T-cell (primary cell): ENCODE data around the gene PIP5K1B. TPM values are rescaled to one million over a fixed set of nuclear protein-coding genes. Genes with fewer than 3 reads are reported as not detected.

Experiments used
- ATAC-seq, 4 experiments: fragments of 200-7000 bp in 3 of 4; fragments of 150-1000 bp in 1 of 4; cut with Tn5 transposase; replicated peaks in 1 of 4; 1 replicate in 3 of 4; 2 replicates in 1 of 4; pipeline ENCODE4 v1.10.0; 2021; ENCODE audit warnings: moderate library complexity in 3 of 4, mild to moderate bottlenecking in 2 of 4, moderate number of reproducible peaks in 1 of 4
- CTCF ChIA-PET, 2 donors: fragments of 300-600 bp; sonication (Branson Sonifier 250); formaldehyde crosslinking; loops; one replicate each; lab custom pipeline; 2022; ENCODE audit warnings: antibody characterized with exemption in 2 of 2; lab: Charles Lee
- POLR2A ChIA-PET, 2 donors: fragments of 300-600 bp; sonication (Branson Sonifier 250); formaldehyde crosslinking; loops; one replicate each; lab custom pipeline; 2022; ENCODE audit warnings: antibody characterized with exemption in 2 of 2; lab: Charles Lee
- DNase-seq, 35 experiments: peaks; one replicate each; pipeline versions ENCODE4 v3.0.0 to v3.0.0-alpha.2; 2013 to 2023
- H3K27ac ChIP-seq: one replicate; pipeline ENCODE4 v1.5.1; 2013; ENCODE audit warnings: low read length
- H3K27me3 ChIP-seq, 2 experiments: replicated peaks in 1 of 2; 1 replicate in 1 of 2; 2 replicates in 1 of 2; pipeline versions ENCODE4 v1.6.1 to v1.7.0; 2013; ENCODE audit warnings: low read length in 1 of 2, mixed read lengths in 1 of 2; ENCODE audit not compliant: control insufficient read depth in 2 of 2, insufficient read depth in 2 of 2; ENCODE audit errors: extremely low read depth in 1 of 2
- H3K36me3 ChIP-seq, 2 donors: 1 replicate in 1 of 2; 2 replicates in 1 of 2; pipeline versions ENCODE4 v1.6.1 to v1.7.0; 2013; ENCODE audit warnings: low read length in 1 of 2; ENCODE audit not compliant: control insufficient read depth in 2 of 2, insufficient read depth in 1 of 2; ENCODE audit errors: extremely low read depth in 1 of 2
- H3K4me1 ChIP-seq, 2 experiments: 1 replicate in 1 of 2; 2 replicates in 1 of 2; pipeline versions ENCODE4 v1.6.1 to v1.7.0; 2013; ENCODE audit warnings: low read length in 2 of 2, mixed read lengths in 1 of 2; ENCODE audit not compliant: insufficient read depth in 2 of 2, control insufficient read depth in 1 of 2; ENCODE audit errors: extremely low read depth in 1 of 2
- H3K4me3 ChIP-seq, 2 donors: 1 replicate in 1 of 2; 2 replicates in 1 of 2; pipeline versions ENCODE4 v1.5.1 to v1.7.0; 2013; ENCODE audit warnings: mild to moderate bottlenecking in 2 of 2, low read length in 1 of 2, moderate library complexity in 1 of 2; ENCODE audit not compliant: control insufficient read depth in 1 of 2; ENCODE audit errors: extremely low read depth in 1 of 2
- H3K9me3 ChIP-seq: 2 replicates; pipeline ENCODE4 v1.7.0; 2013
- H3K27ac Mint-ChIP-seq, 2 donors: one replicate each; pipeline ENCODE4 v1.8.0; 2020 to 2021; ENCODE audit warnings: mild to moderate bottlenecking in 2 of 2, mixed read lengths in 2 of 2
- H3K27me3 Mint-ChIP-seq, 2 donors: one replicate each; pipeline ENCODE4 v1.8.0; 2021 to 2022; ENCODE audit warnings: mixed read lengths in 2 of 2
- H3K36me3 Mint-ChIP-seq: one replicate; pipeline ENCODE4 v1.8.0; 2021; ENCODE audit warnings: mixed read lengths
- H3K4me1 Mint-ChIP-seq, 3 donors: one replicate each; pipeline ENCODE4 v1.8.0; 2020 to 2022; ENCODE audit warnings: mixed read lengths in 3 of 3, mild to moderate bottlenecking in 1 of 3
- H3K4me3 Mint-ChIP-seq, 3 donors: one replicate each; pipeline ENCODE4 v1.8.0; 2020 to 2022; ENCODE audit warnings: mild to moderate bottlenecking in 3 of 3, mixed read lengths in 3 of 3, moderate library complexity in 3 of 3
- H3K9me3 Mint-ChIP-seq, 3 donors: one replicate each; pipeline ENCODE4 v1.8.0; 2020 to 2022; ENCODE audit warnings: mixed read lengths in 3 of 3
- WGBS: methylation state at CpG from one replicate; pipeline ENCODE4 v1.1.5; 2013; ENCODE audit warnings: missing lambda C conversion rate; ENCODE audit not compliant: insufficient coverage; 5-methylcytosine and 5-hydroxymethylcytosine counted together
- total RNA-seq, 35 experiments: library from RNA in 6 of 35; stranded (reverse) in 6 of 35; fragments of 120-200 nt in 1 of 35; gene quantifications; one replicate each; pipeline versions ENCODE4 v1.2.1 to v1.2.4 and lab custom pipeline; 2013 to 2026

PIP5K1B gene
- total RNA-seq, 5 donors from 2014 or later (not counting 1 experiment from before 2014, with no cell fraction given) = 0.29 to 1.8 (median 0.95) TPM

DNA sequence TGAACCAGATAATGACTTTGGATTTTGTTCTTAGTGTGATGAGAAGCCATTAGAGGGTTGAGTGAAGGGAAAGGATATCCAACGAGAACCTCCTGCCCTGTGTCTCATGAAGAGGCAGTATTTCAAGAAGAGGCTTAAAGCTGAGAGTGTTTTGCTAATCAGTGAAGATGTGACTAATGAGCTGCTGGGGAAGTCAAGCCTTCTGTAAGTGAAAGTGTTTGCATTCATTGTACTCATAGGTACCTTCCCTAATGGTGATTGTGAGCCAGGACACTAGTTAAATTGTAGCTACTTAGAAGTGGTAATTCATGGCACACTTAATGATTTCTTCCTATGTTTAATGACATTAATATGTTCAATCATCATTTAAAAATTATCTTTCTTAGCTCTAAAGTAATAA lies 23.7 kb downstream of the PIP5K1B start:
- H3K27me3 Mint-ChIP-seq = peaks cover 25 to 47% of the 10 kb centered on the region in 2 donors
- H3K9me3 Mint-ChIP-seq = peaks cover 0 to 1% (median 0%) of the 10 kb centered on the region in 3 donors
- H3K4me3 ChIP-seq = no peak overlapping the region
- H3K27ac Mint-ChIP-seq = no peak overlapping the region
- no peak for DNase-seq
- no peaks in the 10 kb centered on the region for H3K4me1 Mint-ChIP-seq
- POLR2A ChIA-PET = no interaction called here
- H3K27me3 ChIP-seq = peaks cover 0 to 2% of the 10 kb centered on the region in 2 experiments
- no peak overlapping the region for H3K27ac ChIP-seq
- no peaks in the 10 kb centered on the region for H3K4me1 ChIP-seq
- no peaks in the 10 kb centered on the region for H3K36me3 Mint-ChIP-seq
- H3K4me3 Mint-ChIP-seq = no peak overlapping the region
- no peak for ATAC-seq
- WGBS = 67% methylated on average over 1 of the region's 1 CpG
- H3K36me3 ChIP-seq = no peaks in the 10 kb centered on the region
- H3K9me3 ChIP-seq = no peaks in the 10 kb centered on the region
- CTCF ChIA-PET = no interaction called here

DNA sequence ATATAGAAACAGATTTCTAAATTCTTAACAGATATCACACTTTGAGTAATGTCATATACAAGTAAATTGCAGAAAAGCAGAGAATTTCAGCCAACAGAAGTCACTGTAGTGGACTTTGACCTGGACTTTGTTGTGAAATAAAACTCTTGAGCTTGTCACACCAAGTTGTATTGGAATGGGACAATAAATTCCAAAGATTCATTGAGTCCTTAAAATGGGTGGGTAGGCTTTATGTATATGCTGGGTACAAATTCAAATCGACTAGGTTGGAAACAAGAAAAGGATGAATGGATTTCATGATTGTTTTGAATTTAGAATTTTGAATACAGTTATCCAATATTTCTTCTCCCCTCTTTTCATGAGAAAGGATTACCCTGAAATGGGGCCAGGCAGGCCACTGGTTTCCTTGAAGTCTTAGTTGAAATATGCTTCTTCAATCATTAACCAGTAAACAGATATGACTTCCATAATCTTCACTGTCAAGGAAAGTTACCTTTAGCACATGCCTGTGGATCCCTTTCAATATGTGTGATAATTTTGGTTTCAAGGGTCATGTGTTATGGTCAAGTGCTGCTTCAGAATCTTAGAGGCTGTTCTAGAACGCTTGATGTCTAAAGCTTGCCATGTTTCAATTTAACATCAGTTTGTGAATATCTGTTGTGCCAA lies 25.7 kb downstream of the PIP5K1B start:
- H3K9me3 Mint-ChIP-seq = no peaks in the 10 kb centered on the region

DNA sequence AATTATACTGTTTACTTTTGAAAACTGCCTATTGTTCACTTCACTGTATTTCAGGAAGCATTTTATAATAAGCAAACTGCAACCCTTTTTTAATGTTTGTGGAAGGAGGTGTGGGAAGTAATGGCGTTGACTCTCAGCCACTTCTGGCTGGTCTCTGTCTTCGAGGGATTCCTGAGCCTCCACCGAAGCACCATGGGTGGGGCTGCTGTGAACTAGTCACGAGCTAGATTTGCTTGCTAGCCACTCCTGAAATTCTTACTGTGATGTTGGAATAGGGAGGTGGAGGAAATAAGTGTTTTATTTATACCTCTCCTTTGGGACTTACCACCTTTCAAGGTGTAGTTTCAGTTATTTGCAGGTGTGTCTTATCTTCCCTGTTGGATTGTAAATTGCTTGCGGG lies 26.8 kb downstream of the PIP5K1B start:
- no peak for DNase-seq
- Histone ChIP-seq H3K4me3 (no peak overlapping the region), H3K4me1 (no peaks in the 10 kb centered on the region), H3K9me3 (no peaks in the 10 kb centered on the region), H3K36me3 (no peaks in the 10 kb centered on the region), H3K27ac (no peak overlapping the region), H3K27me3 (peaks cover 0 to 8% of the 10 kb centered on the region in 2 experiments)
- no peak for ATAC-seq
- Mint-ChIP-seq H3K27ac (no peak overlapping the region), H3K36me3 (no peaks in the 10 kb centered on the region), H3K9me3 (no peaks in the 10 kb centered on the region), H3K27me3 (peaks cover 22 to 49% of the 10 kb centered on the region in 2 donors), H3K4me1 (no peaks in the 10 kb centered on the region), H3K4me3 (no peak overlapping the region)
- WGBS = no CpG with 5 or more reads among the region's 5 CpGs
- POLR2A ChIA-PET = interaction anchor here in 1 of 2 donors (0.5 kb wide), 1 partner anchor 274 kb away, joined by 3 read pairs; no protein-coding TSS in a partner anchor
- CTCF ChIA-PET = no interaction called here

More for the DNA sequence above, 25.7 kb downstream of the PIP5K1B start:
- CTCF ChIA-PET = no interaction called here
- no peak overlapping the region for H3K27ac ChIP-seq
- no peaks in the 10 kb centered on the region for H3K9me3 ChIP-seq
- H3K36me3 Mint-ChIP-seq = no peaks in the 10 kb centered on the region
- peaks cover 0 to 6% of the 10 kb centered on the region in 2 experiments for H3K27me3 ChIP-seq
- no peak overlapping the region for H3K4me3 Mint-ChIP-seq
- ATAC-seq (no peak), DNase-seq (no peak)
- peaks cover 24 to 48% of the 10 kb centered on the region in 2 donors for H3K27me3 Mint-ChIP-seq
- no peaks in the 10 kb centered on the region for H3K36me3 ChIP-seq
- no peak overlapping the region for H3K4me3 ChIP-seq
- POLR2A ChIA-PET = no interaction called here
- no peaks in the 10 kb centered on the region for H3K4me1 ChIP-seq
- 78% methylated on average over 1 of the region's 2 CpGs for WGBS
- no peak overlapping the region for H3K27ac Mint-ChIP-seq
- no peaks in the 10 kb centered on the region for H3K4me1 Mint-ChIP-seq

DNA sequence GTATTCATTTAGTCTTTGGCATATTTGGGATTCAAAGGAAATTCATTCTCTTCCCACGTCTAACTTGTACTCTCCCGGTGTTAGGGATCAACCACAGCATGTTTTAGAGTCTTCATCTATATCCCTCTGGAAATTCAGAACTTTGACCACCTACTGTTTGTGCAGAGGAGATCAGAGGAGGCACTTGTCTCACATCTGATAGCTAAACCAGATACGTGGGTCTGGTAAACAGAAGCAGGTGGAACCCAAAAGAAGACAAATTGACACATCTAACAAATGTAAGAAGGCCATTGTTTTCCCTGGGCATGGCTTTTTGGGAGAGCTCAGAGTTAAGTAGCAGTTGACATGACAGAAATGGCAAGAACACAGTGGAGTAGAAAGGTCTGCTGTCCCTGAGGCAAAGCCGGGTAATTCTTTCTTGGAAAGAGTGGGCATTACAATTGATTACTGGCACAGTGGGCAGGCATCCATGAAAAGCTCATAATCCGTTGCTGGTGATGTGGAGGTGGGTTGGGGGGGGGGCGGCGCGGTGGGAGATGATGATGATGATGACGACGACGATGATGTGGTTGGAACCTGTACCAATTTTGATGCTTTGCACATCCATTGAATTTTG lies 27.5 kb downstream of the PIP5K1B start:
- H3K27me3 Mint-ChIP-seq = peaks cover 21 to 52% of the 10 kb centered on the region in 2 donors
- CTCF ChIA-PET = interaction anchor here in 1 of 2 donors (0.7 kb wide), 1 partner anchor 15 kb away, joined by 3 read pairs; no protein-coding TSS in a partner anchor

DNA sequence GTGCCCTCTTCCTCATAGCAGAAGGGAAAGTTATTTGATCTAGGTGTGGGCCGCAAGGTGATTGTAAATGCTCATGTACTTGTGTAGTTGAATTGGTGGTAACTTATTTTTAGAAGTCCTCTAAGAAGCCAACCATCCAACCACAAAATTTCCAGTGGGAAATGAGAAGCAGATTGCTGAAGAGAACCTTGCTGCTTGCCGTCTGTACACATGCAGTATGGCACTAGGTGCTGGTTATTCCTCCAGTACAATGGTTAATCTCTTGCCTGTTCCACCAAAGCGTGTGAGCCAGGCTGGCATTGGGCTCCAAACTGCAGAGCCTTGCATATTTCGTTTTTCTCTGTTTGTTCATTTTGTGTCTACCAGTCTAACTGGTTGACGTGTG lies 28.0 kb downstream of the PIP5K1B start:
- Mint-ChIP-seq H3K4me3 (no peak overlapping the region), H3K36me3 (no peaks in the 10 kb centered on the region), H3K4me1 (no peaks in the 10 kb centered on the region), H3K9me3 (no peaks in the 10 kb centered on the region), H3K27ac (no peak overlapping the region), H3K27me3 (peaks cover 17 to 52% of the 10 kb centered on the region in 2 donors)
- Histone ChIP-seq H3K4me3 (no peak overlapping the region), H3K36me3 (no peaks in the 10 kb centered on the region), H3K27ac (no peak overlapping the region), H3K4me1 (no peaks in the 10 kb centered on the region), H3K27me3 (peaks cover 0 to 6% of the 10 kb centered on the region in 2 experiments), H3K9me3 (no peaks in the 10 kb centered on the region)
- CTCF ChIA-PET = interaction anchor here in 1 of 2 donors (0.7 kb wide), 1 partner anchor 15 kb away, joined by 3 read pairs; no protein-coding TSS in a partner anchor
- no peak for DNase-seq
- POLR2A ChIA-PET = no interaction called here
- 78% methylated on average over 3 of the region's 5 CpGs for WGBS
- ATAC-seq = no peak

More for the DNA sequence above, 27.5 kb downstream of the PIP5K1B start:
- H3K4me3 ChIP-seq = no peak overlapping the region
- H3K27ac ChIP-seq = no peak overlapping the region
- Mint-ChIP-seq H3K27ac (no peak overlapping the region), H3K4me3 (no peak overlapping the region), H3K4me1 (no peaks in the 10 kb centered on the region), H3K9me3 (no peaks in the 10 kb centered on the region), H3K36me3 (no peaks in the 10 kb centered on the region)
- DNase-seq (no peak), ATAC-seq (no peak)
- no peaks in the 10 kb centered on the region for H3K9me3 ChIP-seq
- no peaks in the 10 kb centered on the region for H3K36me3 ChIP-seq
- peaks cover 0 to 8% of the 10 kb centered on the region in 2 experiments for H3K27me3 ChIP-seq
- POLR2A ChIA-PET = interaction anchor here in 1 of 2 donors (0.5 kb wide), 1 partner anchor 273 kb away, joined by 3 read pairs; no protein-coding TSS in a partner anchor
- no peaks in the 10 kb centered on the region for H3K4me1 ChIP-seq
- WGBS = 89% methylated on average over 5 of the region's 11 CpGs

DNA sequence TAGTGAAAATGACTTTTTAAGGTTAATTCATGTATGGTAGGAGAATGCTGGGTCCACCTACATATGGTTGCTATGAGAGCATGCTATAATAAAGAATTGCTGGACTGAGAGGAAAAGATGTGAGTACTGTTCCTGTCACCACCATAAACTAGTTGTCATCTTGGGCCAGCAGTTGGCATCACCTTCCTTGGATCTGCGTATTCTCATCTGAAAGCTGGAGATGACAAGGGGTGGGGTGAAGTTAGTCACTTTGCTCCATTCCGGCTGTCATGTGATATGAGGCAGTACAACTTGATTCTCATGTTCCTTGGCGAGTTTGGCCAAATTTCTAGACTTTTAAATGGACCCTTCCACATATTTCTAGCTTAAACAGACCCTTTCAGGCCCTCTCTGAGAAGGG lies 33.3 kb downstream of the PIP5K1B start:
- CTCF ChIA-PET = no interaction called here
- Histone ChIP-seq H3K4me3 (no peak overlapping the region), H3K4me1 (no peaks in the 10 kb centered on the region), H3K27me3 (peaks cover 0 to 6% of the 10 kb centered on the region in 2 experiments), H3K27ac (no peak overlapping the region), H3K9me3 (no peaks in the 10 kb centered on the region), H3K36me3 (no peaks in the 10 kb centered on the region)
- DNase-seq = no peak
- Mint-ChIP-seq H3K4me3 (no peak overlapping the region), H3K9me3 (no peaks in the 10 kb centered on the region), H3K27me3 (peaks cover 11 to 37% of the 10 kb centered on the region in 2 donors), H3K4me1 (no peaks in the 10 kb centered on the region), H3K27ac (no peak overlapping the region), H3K36me3 (no peaks in the 10 kb centered on the region)
- WGBS = 100% methylated on average over 1 of the region's 3 CpGs
- no peak for ATAC-seq
- POLR2A ChIA-PET = no interaction called here
